Tibial nerve (tissue), 4 donors: ENCODE measurements around the gene ACBD7.

Source experiments
- EP300 ChIP-seq, 2 donors: sonication (generic); formaldehyde crosslinking; IDR thresholded peaks; one replicate each; pipeline ENCODE4 v1.6.1; 2017; ENCODE audit warnings: antibody characterized with exemption in 2 of 2, mild to moderate bottlenecking in 1 of 2
- POLR2A ChIP-seq, 2 donors: fragments of 450-650 bp; IDR thresholded peaks; one replicate each; pipeline ENCODE4 v1.6.1; 2017; ENCODE audit warnings: antibody characterized with exemption in 2 of 2, mild to moderate bottlenecking in 2 of 2, moderate library complexity in 2 of 2
- TF ChIP-seq, protein P1 (sequence below), 5 experiments: fragments of 200-600 bp in 3 of 5; fragments of 450-650 bp in 2 of 5; sonication (generic) in 3 of 5; IDR thresholded peaks; one replicate each; pipeline ENCODE4 v1.5.1; 2016 to 2019; ENCODE audit warnings: antibody characterized with exemption in 5 of 5, mild to moderate bottlenecking in 3 of 5, moderate library complexity in 2 of 5

DNA sequence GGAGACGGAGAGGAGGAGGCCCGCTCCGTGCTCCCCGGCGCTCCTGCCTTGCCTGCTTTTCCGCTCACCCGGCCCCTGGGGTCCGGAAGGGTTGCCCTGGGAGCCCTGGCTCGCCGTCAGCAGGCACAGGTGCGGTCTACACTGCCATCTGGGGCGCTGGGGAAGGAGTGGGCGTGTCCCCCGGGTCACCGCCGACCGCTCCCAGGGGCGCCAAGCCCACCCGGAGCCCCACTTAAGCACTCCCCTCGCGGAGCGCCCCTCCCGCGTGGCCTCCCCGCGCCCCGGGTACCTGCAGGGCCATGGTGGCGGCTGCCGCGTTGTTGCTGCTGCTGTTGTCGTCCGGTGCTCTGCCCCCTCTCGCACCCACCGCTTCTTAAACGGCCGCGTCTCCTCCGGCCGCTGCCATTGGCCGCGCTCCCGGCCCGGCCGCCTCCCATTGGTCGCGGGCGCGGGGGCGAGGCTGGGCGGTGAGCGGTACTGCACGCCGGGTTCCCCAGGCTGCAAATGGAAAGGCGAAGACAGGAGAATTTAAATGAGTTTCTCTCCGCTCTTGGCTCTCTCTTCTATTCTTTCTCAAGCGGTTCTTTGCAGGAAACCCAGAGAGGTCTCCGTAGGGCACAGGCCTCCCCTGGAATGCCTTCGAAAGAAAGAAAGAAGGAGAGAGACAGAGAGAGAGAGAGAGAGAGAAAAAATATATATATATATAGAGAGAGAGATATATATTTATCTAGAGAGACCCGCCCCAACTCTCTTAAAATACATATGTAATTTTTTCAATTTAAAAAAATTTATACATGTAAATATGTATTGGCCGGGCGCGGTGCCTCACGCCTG is at the start of gene ACBD7:
- TF ChIP-seq, protein P1, sequence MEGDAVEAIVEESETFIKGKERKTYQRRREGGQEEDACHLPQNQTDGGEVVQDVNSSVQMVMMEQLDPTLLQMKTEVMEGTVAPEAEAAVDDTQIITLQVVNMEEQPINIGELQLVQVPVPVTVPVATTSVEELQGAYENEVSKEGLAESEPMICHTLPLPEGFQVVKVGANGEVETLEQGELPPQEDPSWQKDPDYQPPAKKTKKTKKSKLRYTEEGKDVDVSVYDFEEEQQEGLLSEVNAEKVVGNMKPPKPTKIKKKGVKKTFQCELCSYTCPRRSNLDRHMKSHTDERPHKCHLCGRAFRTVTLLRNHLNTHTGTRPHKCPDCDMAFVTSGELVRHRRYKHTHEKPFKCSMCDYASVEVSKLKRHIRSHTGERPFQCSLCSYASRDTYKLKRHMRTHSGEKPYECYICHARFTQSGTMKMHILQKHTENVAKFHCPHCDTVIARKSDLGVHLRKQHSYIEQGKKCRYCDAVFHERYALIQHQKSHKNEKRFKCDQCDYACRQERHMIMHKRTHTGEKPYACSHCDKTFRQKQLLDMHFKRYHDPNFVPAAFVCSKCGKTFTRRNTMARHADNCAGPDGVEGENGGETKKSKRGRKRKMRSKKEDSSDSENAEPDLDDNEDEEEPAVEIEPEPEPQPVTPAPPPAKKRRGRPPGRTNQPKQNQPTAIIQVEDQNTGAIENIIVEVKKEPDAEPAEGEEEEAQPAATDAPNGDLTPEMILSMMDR (IDR thresholded peaks at IDR 0.05) = peak; percentile 53 to 73 (median 55)
- peak in 1 of 2 donors; percentile 34 for TF ChIP-seq POLR2A (IDR thresholded peaks at IDR 0.05)
- TF ChIP-seq EP300 (IDR thresholded peaks at IDR 0.05) = peak in 1 of 2 donors; percentile 42
